ENCODE results near the gene LILRA6. TPM values are rescaled to one million over a fixed set of nuclear protein-coding genes. Genes with fewer than 3 reads are reported as not detected.
A peak's percentile ranks its signal among the peaks of the same experiment; 100 is the strongest.
"Not testable (repeated sequence)": the region's sequence is repeated elsewhere in the genome, so short reads cannot be mapped to it uniquely, and the experiment has no call there.

LILRA6 gene
- total RNA-seq, 2 donors from 2014 or later = 0.23 TPM; not detected in 1

- TF ChIP-seq CTCF (IDR thresholded peaks at IDR 0.05) (peak; percentile 53 to 90 (median 82)), POLR2AphosphoS5 (IDR thresholded peaks at IDR 0.05) (peak; percentile 64), POLR2A (IDR thresholded peaks at IDR 0.05) (no peak)
- no peaks in the 10 kb centered on the region for H3K4me1 ChIP-seq (replicated peaks)
- no peak overlapping the region for H3K27ac ChIP-seq
- no peak overlapping the region for H3K4me3 ChIP-seq
- WGBS = 17% methylated on average over 21 of the region's 21 CpGs
- peak; percentile 79 for DNase-seq (ENCODE audit: low spot score)
- H3K9me3 ChIP-seq = no peaks in the 10 kb centered on the region
- intact Hi-C loops (cut with DNase I) = loop anchor here (5.0 kb wide), 1 partner anchor 64 kb away; no protein-coding TSS in a partner anchor
- no peaks in the 10 kb centered on the region for H3K27me3 ChIP-seq (replicated peaks; ENCODE audit: insufficient read depth)
- H3K36me3 ChIP-seq = no peaks in the 10 kb centered on the region
Observed at GRCh38 chr19:54231077-54231931, 11.3 kb downstream of the LILRA6 start.

- Histone ChIP-seq H3K9me3 (no peaks in the 10 kb centered on the region), H3K27ac (no peak overlapping the region), H3K36me3 (no peaks in the 10 kb centered on the region), H3K4me3 (no peak overlapping the region), H3K27me3 (replicated peaks; ENCODE audit: insufficient read depth) (no peaks in the 10 kb centered on the region), H3K4me1 (replicated peaks) (no peaks in the 10 kb centered on the region)
- TF ChIP-seq POLR2A (IDR thresholded peaks at IDR 0.05) (no peak), CTCF (IDR thresholded peaks at IDR 0.05) (no peak), POLR2AphosphoS5 (IDR thresholded peaks at IDR 0.05) (no peak)
- intact Hi-C loops (cut with DNase I) = loop anchor here (5.0 kb wide), 1 partner anchor 63 kb away; no protein-coding TSS in a partner anchor
- WGBS = 88% methylated on average over 7 of the region's 7 CpGs
- DNase-seq (ENCODE audit: low spot score) = no peak
Observed at GRCh38 chr19:54230031-54230430, 12.6 kb downstream of the LILRA6 start.

GRCh38 chr19:54229146-54229545 is 13.4 kb downstream of the LILRA6 start:
- 91% methylated on average over 8 of the region's 8 CpGs for WGBS
- Histone ChIP-seq H3K27me3 (replicated peaks; ENCODE audit: insufficient read depth) (no peaks in the 10 kb centered on the region), H3K9me3 (no peaks in the 10 kb centered on the region), H3K4me3 (no peak overlapping the region), H3K27ac (no peak overlapping the region), H3K36me3 (no peaks in the 10 kb centered on the region), H3K4me1 (replicated peaks) (no peaks in the 10 kb centered on the region)
- no peak for TF ChIP-seq POLR2A (IDR thresholded peaks at IDR 0.05)
- TF ChIP-seq CTCF (IDR thresholded peaks at IDR 0.05) = no peak
- TF ChIP-seq POLR2AphosphoS5 (IDR thresholded peaks at IDR 0.05) = no peak
- no peak for DNase-seq (ENCODE audit: low spot score)
- intact Hi-C loops (cut with DNase I) = no loop called here

GRCh38 chr19:54224619-54225018 is 18.0 kb downstream of the LILRA6 start:
- H3K27me3 ChIP-seq (replicated peaks; ENCODE audit: insufficient read depth); DNase-seq (ENCODE audit: low spot score); intact Hi-C loops (cut with DNase I): not testable (repeated sequence)

GRCh38 chr19:54223937-54224281 is 18.7 kb downstream of the LILRA6 start:
- 49% methylated on average over 5 of the region's 5 CpGs for WGBS
- H3K9me3 ChIP-seq; H3K4me3 ChIP-seq; intact Hi-C loops (cut with DNase I); H3K36me3 ChIP-seq; H3K4me1 ChIP-seq (replicated peaks); H3K27ac ChIP-seq; DNase-seq (ENCODE audit: low spot score); H3K27me3 ChIP-seq (replicated peaks; ENCODE audit: insufficient read depth): not testable (repeated sequence)

More at GRCh38 chr19:54224619-54225018, 18.0 kb downstream of the LILRA6 start:
- WGBS = 57% methylated on average over 10 of the region's 10 CpGs
- H3K4me1 ChIP-seq (replicated peaks); H3K36me3 ChIP-seq; H3K27ac ChIP-seq; H3K4me3 ChIP-seq; H3K9me3 ChIP-seq: not testable (repeated sequence)

- H3K4me3 ChIP-seq; DNase-seq (ENCODE audit: low spot score); H3K27ac ChIP-seq; H3K9me3 ChIP-seq; H3K36me3 ChIP-seq; intact Hi-C loops (cut with DNase I); H3K27me3 ChIP-seq (replicated peaks; ENCODE audit: insufficient read depth); H3K4me1 ChIP-seq (replicated peaks): not testable (repeated sequence)
- 45% methylated on average over 14 of the region's 14 CpGs for WGBS
Observed at GRCh38 chr19:54223277-54223936, 19.2 kb downstream of the LILRA6 start.

GRCh38 chr19:54222474-54223276 is 19.9 kb downstream of the LILRA6 start, which contains the start of gene LILRB3:
Gene LILRB3, minus strand, starts transcription at chr19:54223007. Its CDS starts 31 bp downstream, at chr19:54222976.
- H3K4me3 ChIP-seq; DNase-seq (ENCODE audit: low spot score); H3K27ac ChIP-seq; H3K9me3 ChIP-seq; H3K4me1 ChIP-seq (replicated peaks); H3K27me3 ChIP-seq (replicated peaks; ENCODE audit: insufficient read depth); H3K36me3 ChIP-seq; intact Hi-C loops (cut with DNase I): not testable (repeated sequence)
- WGBS = 60% methylated on average over 16 of the region's 16 CpGs

GRCh38 chr19:54221947-54222346 is 20.6 kb downstream of the LILRA6 start:
- H3K4me1 ChIP-seq (replicated peaks); H3K4me3 ChIP-seq; DNase-seq (ENCODE audit: low spot score); H3K27ac ChIP-seq; H3K27me3 ChIP-seq (replicated peaks; ENCODE audit: insufficient read depth); H3K9me3 ChIP-seq; H3K36me3 ChIP-seq; intact Hi-C loops (cut with DNase I): not testable (repeated sequence)
- 80% methylated on average over 7 of the region's 7 CpGs for WGBS
